Heart left ventricle (tissue), 16 donors: ENCODE measurements around the gene SUSD4. TPM values are rescaled to one million over a fixed set of nuclear protein-coding genes. Genes with fewer than 3 reads are reported as not detected.

Experiments used
- ATAC-seq, 4 donors: fragments of 200-7000 bp; cut with Tn5 transposase; one replicate each; pipeline ENCODE4 v1.9.1; 2020 to 2022; ENCODE audit warnings: moderate library complexity in 4 of 4, mild to moderate bottlenecking in 3 of 4, moderate number of reproducible peaks in 1 of 4
- DNase-seq, 5 donors: peaks; one replicate each; pipeline ENCODE4 v3.0.0-alpha.2; 2020
- H3K27ac ChIP-seq, 12 donors: fragments of 200-600 bp; sonication (generic) in 4 of 12; one replicate each; pipeline versions ENCODE4 v1.5.0 to v1.8.0; 2016 to 2022; ENCODE audit warnings: mild to moderate bottlenecking in 2 of 12
- H3K27me3 ChIP-seq, 9 donors: fragments of 200-600 bp; sonication (generic) in 2 of 9; one replicate each; pipeline versions ENCODE4 v1.5.1 to v1.8.0; 2016 to 2022; ENCODE audit warnings: mild to moderate bottlenecking in 3 of 9
- H3K36me3 ChIP-seq, 9 donors: fragments of 200-600 bp; sonication (generic) in 2 of 9; one replicate each; pipeline versions ENCODE4 v1.5.0 to v1.8.0; 2018 to 2022; ENCODE audit warnings: mild to moderate bottlenecking in 2 of 9
- H3K4me1 ChIP-seq, 12 donors: fragments of 200-600 bp; sonication (generic) in 4 of 12; one replicate each; pipeline versions ENCODE4 v1.5.0 to v1.8.0; 2016 to 2022; ENCODE audit warnings: mild to moderate bottlenecking in 3 of 12
- H3K4me3 ChIP-seq, 12 donors: fragments of 200-600 bp; sonication (generic) in 4 of 12; one replicate each; pipeline versions ENCODE4 v1.5.0 to v1.8.0; 2017 to 2022; ENCODE audit warnings: mild to moderate bottlenecking in 9 of 12, moderate library complexity in 4 of 12
- H3K9me3 ChIP-seq, 12 donors: fragments of 200-600 bp; sonication (generic) in 4 of 12; one replicate each; pipeline versions ENCODE4 v1.5.0 to v1.8.0; 2016 to 2022; ENCODE audit warnings: mild to moderate bottlenecking in 1 of 12
- POLR2A ChIP-seq, 2 donors: fragments of 450-650 bp; IDR thresholded peaks; one replicate each; pipeline ENCODE4 v1.6.1; 2017; ENCODE audit warnings: antibody characterized with exemption in 2 of 2, mild to moderate bottlenecking in 2 of 2, moderate library complexity in 2 of 2
- WGBS, 4 donors: extraction: QIAGEN DNeasy Blood & Tissue Kit in 2 of 4; methylation state at CpG; one replicate each; pipeline versions ENCODE4 v1.1.5 to v1.1.7; 2013 to 2018; 5-methylcytosine and 5-hydroxymethylcytosine counted together
- intact Hi-C, 10 donors: fragments of 100-400 bp; cut with DNase I; formaldehyde crosslinking; loops; one replicate each; pipeline versions ENCODE4 v1.11.1 to v1.14.2; 2022
- polyA plus RNA-seq, 2 donors: library from polyadenylated mRNA; stranded (reverse); fragments of 200-250 nt; gene quantifications; one replicate each; pipeline ENCODE4 v1.2.3, GENCODE V29; 2013
- total RNA-seq, 9 donors: library from RNA; depleted of rRNA in 2 of 9; stranded (reverse); fragments of >200 nt in 2 of 9; fragmentation: NEBNext Ultra II Directional in 3 of 9; extraction: Animal tissue kit (Norgen Biotek cat#: 25700) in 3 of 9; gene quantifications; one replicate each; pipeline versions ENCODE4 v1.1.0 to v1.2.4, GENCODE V29; 2016 to 2023
- TF ChIP-seq, protein P1 (sequence below), 12 donors: fragments of 200-600 bp; sonication (generic) in 4 of 12; IDR thresholded peaks; one replicate each; pipeline versions ENCODE4 v1.5.0 to v1.8.0; 2018 to 2022; ENCODE audit warnings: antibody characterized with exemption in 12 of 12, mild to moderate bottlenecking in 5 of 12
- donor health status: ischemic (EF 13 %, LVEDD 7.1; RV severe dilation, severe dysfunction).
- donor health status: healthy with polysubstance abuse.
- donor health status: DM: no; HTN: yes; CAD: no.
- donor health status: DM: no; HTN: no; CAD: no.
- donor health status: ischemic (EF 25% LVEDD 6.9; RV normal size, moderate dysfunction).
- donor health status: ischemic (EF 25% LVEDD 5.7; RV mildly dilated, moderate dysfunction).
- donor health status: healthy.
- donor health status: DM: yes; HTN: yes; CAD: no.
- donor health status: ischemic (EF 35%, LVEDD 5.7; RV mildly dilated, moderate dysfunction).
- donor health status: nonischemic (EF 11% LVEDD 7.7; RV severe dilation, severe dysfunction).
- donor health status: DM: yes; HTN: yes; CAD: no.
- donor health status: PGD.
- donor health status: ischemic (EF 29% LVEDD 5.4; RV normal size, mild dysfunction).
- donor health status: nonischemic (EF 23%, LVEDD 6.1; RV moderate dilation, normal function).

SUSD4 gene
- total and polyA plus RNA-seq, 11 donors = 0.40 to 27.2 (median 2.4) TPM

DNA sequence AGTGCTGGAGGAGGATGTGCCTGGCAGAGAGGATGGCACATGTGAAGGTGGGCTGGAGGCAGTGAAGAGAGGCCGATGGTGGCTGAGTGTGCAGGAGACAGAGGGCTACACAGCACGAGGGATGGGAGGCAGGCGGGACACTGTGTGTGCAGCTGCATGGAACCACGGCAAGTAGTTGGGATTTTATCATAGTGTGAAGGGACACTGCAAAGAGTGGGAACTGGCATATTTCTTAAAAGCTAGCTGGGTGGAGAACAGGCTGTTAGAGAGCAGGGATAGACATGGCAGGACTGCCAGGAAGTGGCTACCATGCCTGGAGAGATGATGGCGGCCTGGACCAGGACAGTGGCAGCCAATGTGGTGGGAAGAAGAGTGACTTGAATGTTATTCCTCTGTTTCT, 118.6 kb downstream of the SUSD4 start:
- DNase-seq (no peak), ATAC-seq (no peak)
- Histone ChIP-seq H3K4me3 (no peak overlapping the region), H3K36me3 (no peaks in the 10 kb centered on the region), H3K4me1 (peaks cover 0 to 11% (median 0%) of the 10 kb centered on the region in 12 donors), H3K9me3 (no peaks in the 10 kb centered on the region), H3K27ac (no peak overlapping the region), H3K27me3 (no peaks in the 10 kb centered on the region)
- intact Hi-C loops = loop anchor here in 7 of 10 donors (2.0 to 5.0 kb wide), 3 partner anchors 108 to 113 kb away; no protein-coding TSS in a partner anchor
- 81 to 95% (median 90%) methylated on average over 5 of the region's 5 CpGs for WGBS, 4 donors
- TF ChIP-seq POLR2A (IDR thresholded peaks at IDR 0.05) = no peak
- TF ChIP-seq, protein P1, sequence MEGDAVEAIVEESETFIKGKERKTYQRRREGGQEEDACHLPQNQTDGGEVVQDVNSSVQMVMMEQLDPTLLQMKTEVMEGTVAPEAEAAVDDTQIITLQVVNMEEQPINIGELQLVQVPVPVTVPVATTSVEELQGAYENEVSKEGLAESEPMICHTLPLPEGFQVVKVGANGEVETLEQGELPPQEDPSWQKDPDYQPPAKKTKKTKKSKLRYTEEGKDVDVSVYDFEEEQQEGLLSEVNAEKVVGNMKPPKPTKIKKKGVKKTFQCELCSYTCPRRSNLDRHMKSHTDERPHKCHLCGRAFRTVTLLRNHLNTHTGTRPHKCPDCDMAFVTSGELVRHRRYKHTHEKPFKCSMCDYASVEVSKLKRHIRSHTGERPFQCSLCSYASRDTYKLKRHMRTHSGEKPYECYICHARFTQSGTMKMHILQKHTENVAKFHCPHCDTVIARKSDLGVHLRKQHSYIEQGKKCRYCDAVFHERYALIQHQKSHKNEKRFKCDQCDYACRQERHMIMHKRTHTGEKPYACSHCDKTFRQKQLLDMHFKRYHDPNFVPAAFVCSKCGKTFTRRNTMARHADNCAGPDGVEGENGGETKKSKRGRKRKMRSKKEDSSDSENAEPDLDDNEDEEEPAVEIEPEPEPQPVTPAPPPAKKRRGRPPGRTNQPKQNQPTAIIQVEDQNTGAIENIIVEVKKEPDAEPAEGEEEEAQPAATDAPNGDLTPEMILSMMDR (IDR thresholded peaks at IDR 0.05) = no peak

DNA sequence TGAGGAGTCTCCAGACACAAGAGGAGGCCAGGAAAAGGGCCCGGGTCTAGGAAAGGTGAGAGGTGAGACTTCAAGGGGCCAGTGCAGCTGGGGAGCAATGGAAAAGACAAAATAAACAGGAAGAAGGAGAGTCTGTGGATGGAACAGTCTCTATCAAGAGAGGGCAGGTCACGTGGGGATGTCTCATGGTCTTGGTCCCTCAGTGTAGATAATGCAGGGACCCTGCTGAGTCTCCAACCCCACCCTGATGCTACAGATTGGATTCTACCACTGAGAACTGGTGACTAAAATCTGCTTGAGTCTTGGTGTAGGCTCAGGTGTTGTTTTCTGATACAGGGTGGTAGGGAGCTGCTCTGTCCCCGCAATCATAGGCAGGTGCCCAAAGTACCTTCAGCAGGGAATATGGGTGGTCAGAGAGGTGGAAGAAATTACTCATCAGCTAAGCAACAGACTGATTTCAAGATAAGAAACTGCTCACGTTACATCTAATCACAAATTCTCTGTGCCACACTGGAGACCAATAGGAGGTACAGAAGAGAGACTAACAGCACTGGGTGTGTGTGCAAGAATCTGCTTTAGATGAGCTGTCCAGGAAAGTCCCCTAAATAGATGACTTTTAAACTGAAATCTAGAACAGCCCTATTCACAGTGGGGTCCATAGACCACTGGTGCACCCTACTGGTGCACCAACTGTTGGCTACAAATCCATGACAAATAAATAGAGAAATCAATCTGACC, 119.4 kb downstream of the SUSD4 start:
- TF ChIP-seq POLR2A (IDR thresholded peaks at IDR 0.05) = no peak
- TF ChIP-seq, protein P1 (IDR thresholded peaks at IDR 0.05) = peak in 10 of 12 donors; percentile 23 to 59 (median 42)
- Histone ChIP-seq H3K9me3 (no peaks in the 10 kb centered on the region), H3K27me3 (no peaks in the 10 kb centered on the region), H3K4me3 (no peak overlapping the region), H3K36me3 (no peaks in the 10 kb centered on the region), H3K4me1 (peaks cover 0 to 2% (median 0%) of the 10 kb centered on the region in 12 donors), H3K27ac (no peak overlapping the region)
- ATAC-seq = peak in 1 of 4 donors; percentile 53
- WGBS, 4 donors = 68 to 80% (median 73%) methylated on average over 4 of the region's 4 CpGs
- DNase-seq = no peak
- intact Hi-C loops = loop anchor here (2.0 to 5.0 kb wide), 3 partner anchors 107 to 112 kb away; no protein-coding TSS in a partner anchor

DNA sequence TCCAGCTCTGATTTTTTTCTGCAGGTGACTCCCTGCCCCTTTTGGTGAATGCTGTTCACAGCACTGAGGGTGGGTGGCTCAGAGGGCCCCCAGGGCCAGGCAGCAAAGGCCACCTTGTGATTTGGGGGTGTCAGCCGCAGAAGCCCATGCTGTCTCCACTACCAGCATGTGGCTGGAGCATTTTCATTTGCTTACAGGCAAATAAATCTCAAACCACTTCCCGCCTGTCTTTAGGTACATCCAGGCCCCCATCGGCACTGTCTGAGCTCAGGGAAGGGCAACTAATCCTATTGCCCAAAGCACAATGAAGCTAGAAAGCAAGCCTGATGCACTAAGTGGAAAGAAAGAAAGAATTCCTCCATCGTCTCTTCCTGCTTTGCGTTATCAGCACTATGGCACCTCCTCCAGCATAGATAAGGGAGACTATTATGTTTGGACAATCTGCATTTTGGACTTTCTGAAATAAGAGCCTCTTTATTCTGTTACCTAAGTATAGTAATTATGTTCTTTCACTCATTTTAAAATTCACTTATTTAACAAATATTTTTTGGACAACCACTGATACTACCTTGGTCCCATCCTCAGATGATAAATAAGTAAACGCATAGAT, 120.4 kb downstream of the SUSD4 start:
- Histone ChIP-seq H3K4me3 (no peak overlapping the region), H3K9me3 (peaks cover 0 to 6% (median 0%) of the 10 kb centered on the region in 12 donors), H3K27ac (no peak overlapping the region), H3K4me1 (no peaks in the 10 kb centered on the region), H3K27me3 (no peaks in the 10 kb centered on the region), H3K36me3 (no peaks in the 10 kb centered on the region)
- TF ChIP-seq POLR2A (IDR thresholded peaks at IDR 0.05) = no peak
- TF ChIP-seq, protein P1 (IDR thresholded peaks at IDR 0.05) = no peak
- intact Hi-C loops = loop anchor here in 5 of 10 donors (2.0 to 5.0 kb wide), 2 partner anchors 109 to 111 kb away; no protein-coding TSS in a partner anchor
- 74 to 88% (median 78%) methylated on average over 6 of the region's 6 CpGs for WGBS, 4 donors
- ATAC-seq (no peak), DNase-seq (no peak)

DNA sequence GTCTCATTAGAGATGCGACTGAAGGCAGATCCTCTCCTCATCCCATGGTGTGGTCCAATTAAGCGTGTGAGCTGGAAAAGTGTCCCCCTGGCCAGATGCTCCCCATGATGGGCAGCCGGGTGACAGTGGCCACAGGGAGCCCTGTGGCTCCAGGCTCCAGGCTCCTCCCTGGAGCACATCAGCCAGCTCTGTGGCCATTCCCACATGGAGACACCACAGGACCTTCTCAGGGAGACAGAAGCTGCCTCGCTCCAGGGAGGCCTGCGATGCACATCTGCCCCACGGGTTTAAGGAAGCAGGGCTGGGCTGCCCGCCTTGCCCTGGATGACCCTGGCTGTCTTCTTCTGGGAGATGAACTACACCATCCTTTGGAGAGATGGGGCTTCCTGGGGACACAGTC, 121.0 kb downstream of the SUSD4 start:
- Histone ChIP-seq H3K4me3 (no peak overlapping the region), H3K27me3 (no peaks in the 10 kb centered on the region), H3K9me3 (peaks cover 0 to 11% (median under 1%) of the 10 kb centered on the region in 12 donors), H3K27ac (no peak overlapping the region), H3K4me1 (no peaks in the 10 kb centered on the region), H3K36me3 (no peaks in the 10 kb centered on the region)
- WGBS, 4 donors = 91 to 98% (median 97%) methylated on average over 3 to 7 of the region's 7 CpGs
- DNase-seq (no peak), ATAC-seq (peak in 1 of 4 donors; percentile 16)
- no peak for TF ChIP-seq POLR2A (IDR thresholded peaks at IDR 0.05)
- TF ChIP-seq, protein P1 (IDR thresholded peaks at IDR 0.05) = no peak
- intact Hi-C loops = loop anchor here in 3 of 10 donors (5.0 kb wide), 1 partner anchor 111 kb away; no protein-coding TSS in a partner anchor
